ENCODE measurements around the gene TOM1. TPM values are rescaled to one million over a fixed set of nuclear protein-coding genes. Genes with fewer than 3 reads are reported as not detected.

TOM1 gene
- total and polyA plus RNA-seq, 10 of the 15 experiments (the other 5 are each of a cell fraction or from before 2014, with no cell fraction given): 2.2 to 64.6 (median 40.3) TPM

DNA sequence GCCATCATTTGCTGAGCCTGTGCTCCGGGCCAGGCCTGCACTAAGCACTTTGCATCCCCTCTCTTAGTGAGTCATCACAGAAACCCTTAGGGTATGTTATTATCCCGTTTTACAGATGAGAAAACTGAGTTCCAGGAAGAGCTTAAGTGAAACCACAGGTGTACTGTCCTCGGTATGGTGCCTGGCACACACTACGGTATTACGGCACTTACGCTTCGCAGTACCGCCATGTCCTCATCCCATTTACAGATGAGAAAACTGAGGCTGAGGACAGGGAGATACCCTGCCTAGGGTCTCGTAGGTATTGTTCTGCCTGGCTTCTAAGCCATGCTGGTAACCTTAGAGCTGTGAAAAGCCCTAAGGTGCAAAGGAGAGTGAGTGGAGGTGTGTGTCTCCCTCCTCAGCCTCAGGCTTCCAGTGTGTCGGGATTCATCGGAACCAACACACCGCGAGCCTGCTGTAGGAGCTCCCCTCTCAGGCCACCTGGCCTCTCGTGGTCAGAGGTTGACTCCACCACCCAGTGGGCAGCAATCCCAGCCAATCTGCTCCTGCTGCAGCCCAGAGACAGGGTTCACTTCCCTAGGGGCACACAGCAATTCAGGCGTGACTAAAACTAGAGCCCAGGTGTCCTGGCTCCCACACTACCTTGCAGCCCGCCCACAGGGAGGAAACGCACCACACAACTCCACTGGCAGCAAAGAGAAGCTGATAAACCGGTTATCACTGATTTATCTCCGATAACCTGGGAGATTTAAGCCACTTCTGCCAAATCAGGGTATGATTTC, 41.6 kb downstream of the TOM1 start:
- intact Hi-C loops (cut with micrococcal nuclease; ENCODE audit: unreplicated experiment): no loop called here
- RAD21 ChIA-PET (ENCODE audit: unreplicated experiment): no interaction called here
- Histone ChIP-seq H2AFZ (ENCODE audit: control insufficient read depth, low read depth, low read length) (no peak overlapping the region), H4K20me1 (ENCODE audit: control insufficient read depth, insufficient read depth) (no peaks in the 10 kb centered on the region), H3K9ac (ENCODE audit: control insufficient read depth, insufficient read depth, low read length) (no peak overlapping the region), H3K4me3 (no peak overlapping the region), H3K9me3 (replicated peaks; ENCODE audit: control insufficient read depth, insufficient read depth, low read length) (peaks cover 2% of the 10 kb centered on the region; the same call in 1 of the 3 replicates), H3K36me3 (ENCODE audit: control insufficient read depth in 2 of 2, insufficient read depth in 2 of 2, low read length in 1 of 2) (peaks cover 5 to 18% of the 10 kb centered on the region in 2 experiments; a peak in 2 of 4 replicates), H3K79me2 (ENCODE audit: control insufficient read depth, insufficient read depth, low read length) (no peaks in the 10 kb centered on the region), H3K4me2 (ENCODE audit: control insufficient read depth, insufficient read depth) (no peak overlapping the region), H3K27ac (ENCODE audit: control insufficient read depth, insufficient read depth) (no peak overlapping the region), H3K27me3 (replicated peaks in 1 of 2; ENCODE audit: control insufficient read depth in 2 of 2, insufficient read depth in 2 of 2, low read length in 1 of 2) (no peaks in the 10 kb centered on the region), H3K4me1 (ENCODE audit: control insufficient read depth, insufficient read depth, low read length) (peaks cover 7% of the 10 kb centered on the region)
- no TSS peak for BruUV-seq (replicated peaks)
- POLR2A ChIA-PET: no interaction called here
- ATAC-seq (no peak), FAIRE-seq (no peak), DNase-seq (ENCODE audit: low read depth, low spot score) (no peak)
- in situ Hi-C loops (cut with MboI): no loop called here
- CTCF ChIA-PET: no interaction called here
- WGBS (ENCODE audit: insufficient coverage, insufficient replicate concordance, low lambda C conversion rate, missing lambda C conversion rate): 64% methylated on average over 19 of the region's 19 CpGs
- TF ChIP-seq ZNF217 (IDR thresholded peaks at IDR 0.05) (no peak), MEF2A (IDR thresholded peaks at IDR 0.05; ENCODE audit: insufficient read depth, low read depth, low read length) (no peak), SPI1 (IDR thresholded peaks at IDR 0.05; ENCODE audit: borderline replicate concordance, insufficient read depth, low read depth, low read length) (no peak), IRF4 (IDR thresholded peaks at IDR 0.05; ENCODE audit: low read depth, low read length) (no peak), SMAD5 (IDR thresholded peaks at IDR 0.05; ENCODE audit: low read depth) (no peak), MEF2B (IDR thresholded peaks at IDR 0.05; ENCODE audit: partially characterized antibody, poor library complexity, severe bottlenecking) (no peak), NR2C2 (IDR thresholded peaks at IDR 0.05; ENCODE audit: borderline replicate concordance, control insufficient read depth, insufficient read length, low read depth) (no peak), HDAC2 (IDR thresholded peaks at IDR 0.05) (no peak), ZNF24 (IDR thresholded peaks at IDR 0.05) (no peak), MTA3 (IDR thresholded peaks at IDR 0.05; ENCODE audit: borderline replicate concordance, low read length) (no peak)
- TF ChIP-seq, protein P1, sequence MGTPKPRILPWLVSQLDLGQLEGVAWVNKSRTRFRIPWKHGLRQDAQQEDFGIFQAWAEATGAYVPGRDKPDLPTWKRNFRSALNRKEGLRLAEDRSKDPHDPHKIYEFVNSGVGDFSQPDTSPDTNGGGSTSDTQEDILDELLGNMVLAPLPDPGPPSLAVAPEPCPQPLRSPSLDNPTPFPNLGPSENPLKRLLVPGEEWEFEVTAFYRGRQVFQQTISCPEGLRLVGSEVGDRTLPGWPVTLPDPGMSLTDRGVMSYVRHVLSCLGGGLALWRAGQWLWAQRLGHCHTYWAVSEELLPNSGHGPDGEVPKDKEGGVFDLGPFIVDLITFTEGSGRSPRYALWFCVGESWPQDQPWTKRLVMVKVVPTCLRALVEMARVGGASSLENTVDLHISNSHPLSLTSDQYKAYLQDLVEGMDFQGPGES (IDR thresholded peaks at IDR 0.05): no peak
- TF ChIP-seq, protein P2, sequence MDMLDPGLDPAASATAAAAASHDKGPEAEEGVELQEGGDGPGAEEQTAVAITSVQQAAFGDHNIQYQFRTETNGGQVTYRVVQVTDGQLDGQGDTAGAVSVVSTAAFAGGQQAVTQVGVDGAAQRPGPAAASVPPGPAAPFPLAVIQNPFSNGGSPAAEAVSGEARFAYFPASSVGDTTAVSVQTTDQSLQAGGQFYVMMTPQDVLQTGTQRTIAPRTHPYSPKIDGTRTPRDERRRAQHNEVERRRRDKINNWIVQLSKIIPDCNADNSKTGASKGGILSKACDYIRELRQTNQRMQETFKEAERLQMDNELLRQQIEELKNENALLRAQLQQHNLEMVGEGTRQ (IDR thresholded peaks at IDR 0.05; ENCODE audit: borderline replicate concordance, low read depth, low read length): no peak
- SMC1A ChIA-PET (ENCODE audit: uncharacterized antibody, unreplicated experiment): no interaction called here

Measured in GM12878 (cell line).